ENCODE results near the gene GPC5. TPM values are rescaled to one million over a fixed set of nuclear protein-coding genes. Genes with fewer than 3 reads are reported as not detected.

The GPC5 gene
- total and polyA plus RNA-seq, 4 donors, result 0.51 to 22.4 (median 2.0) TPM

DNA sequence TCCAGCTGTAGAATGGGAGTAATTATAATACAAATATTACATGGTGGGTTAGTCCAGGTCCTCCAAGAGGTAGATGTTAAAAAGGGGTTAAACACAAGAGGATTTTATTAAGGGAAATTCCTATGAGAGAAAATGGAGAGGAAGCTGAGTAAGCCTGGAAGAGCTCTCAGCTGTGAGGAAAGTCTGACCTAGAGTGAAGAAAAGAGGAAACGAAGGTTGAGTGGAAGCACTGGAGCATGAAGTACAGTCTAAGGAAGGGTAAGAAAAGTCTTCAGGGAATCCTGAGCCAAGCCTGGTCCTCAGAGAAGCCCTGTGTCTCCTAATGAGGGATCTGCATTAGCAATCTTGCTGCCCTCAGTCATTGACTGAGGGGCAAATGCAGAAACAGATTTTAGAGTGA is 506.2 kb downstream of the GPC5 start:
- Histone ChIP-seq H3K27me3 (ENCODE audit: control insufficient read depth in 4 of 4, insufficient read depth in 4 of 4, low read length in 3 of 4) (no peaks in the 10 kb centered on the region), H3K4me1 (ENCODE audit: control insufficient read depth in 4 of 4, insufficient read depth in 4 of 4, low read length in 3 of 4) (no peaks in the 10 kb centered on the region), H3K4me3 (ENCODE audit: low read depth in 1 of 3, low read length in 3 of 3) (no peak overlapping the region), H3K9me3 (ENCODE audit: control insufficient read depth in 4 of 4, low read length in 3 of 4) (no peaks in the 10 kb centered on the region), H3K36me3 (ENCODE audit: control insufficient read depth in 4 of 4, insufficient read depth in 3 of 4, low read depth in 1 of 4, low read length in 3 of 4) (no peaks in the 10 kb centered on the region), H3K9ac (ENCODE audit: low read depth in 1 of 2, low read length in 2 of 2) (no peak overlapping the region), H3K27ac (ENCODE audit: low read depth in 1 of 2, low read length in 2 of 2) (no peak overlapping the region)
- TF ChIP-seq HNF4G (IDR thresholded peaks at IDR 0.05) (no peak), GABPA (IDR thresholded peaks at IDR 0.05 in 1 of 2, conservative IDR thresholded peaks at IDR 0.05 in 1 of 2) (no peak), JUND (IDR thresholded peaks at IDR 0.05) (no peak), RAD21 (IDR thresholded peaks at IDR 0.05) (no peak), YY1 (IDR thresholded peaks at IDR 0.05) (no peak), SP1 (IDR thresholded peaks at IDR 0.05) (no peak), FOXA1 (IDR thresholded peaks at IDR 0.05) (no peak), HNF4A (conservative IDR thresholded peaks at IDR 0.05) (no peak), FOXA2 (IDR thresholded peaks at IDR 0.05) (no peak), TAF1 (conservative IDR thresholded peaks at IDR 0.05) (no peak), EGR1 (IDR thresholded peaks at IDR 0.05; ENCODE audit: low read depth in 2 of 2) (no peak), CTCF (IDR thresholded peaks at IDR 0.05; ENCODE audit: low read depth, low read length, missing input control) (no peak)
- TF ChIP-seq, protein P1, sequence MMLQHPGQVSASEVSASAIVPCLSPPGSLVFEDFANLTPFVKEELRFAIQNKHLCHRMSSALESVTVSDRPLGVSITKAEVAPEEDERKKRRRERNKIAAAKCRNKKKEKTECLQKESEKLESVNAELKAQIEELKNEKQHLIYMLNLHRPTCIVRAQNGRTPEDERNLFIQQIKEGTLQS (IDR thresholded peaks at IDR 0.05), result no peak
- TF ChIP-seq, protein P2, sequence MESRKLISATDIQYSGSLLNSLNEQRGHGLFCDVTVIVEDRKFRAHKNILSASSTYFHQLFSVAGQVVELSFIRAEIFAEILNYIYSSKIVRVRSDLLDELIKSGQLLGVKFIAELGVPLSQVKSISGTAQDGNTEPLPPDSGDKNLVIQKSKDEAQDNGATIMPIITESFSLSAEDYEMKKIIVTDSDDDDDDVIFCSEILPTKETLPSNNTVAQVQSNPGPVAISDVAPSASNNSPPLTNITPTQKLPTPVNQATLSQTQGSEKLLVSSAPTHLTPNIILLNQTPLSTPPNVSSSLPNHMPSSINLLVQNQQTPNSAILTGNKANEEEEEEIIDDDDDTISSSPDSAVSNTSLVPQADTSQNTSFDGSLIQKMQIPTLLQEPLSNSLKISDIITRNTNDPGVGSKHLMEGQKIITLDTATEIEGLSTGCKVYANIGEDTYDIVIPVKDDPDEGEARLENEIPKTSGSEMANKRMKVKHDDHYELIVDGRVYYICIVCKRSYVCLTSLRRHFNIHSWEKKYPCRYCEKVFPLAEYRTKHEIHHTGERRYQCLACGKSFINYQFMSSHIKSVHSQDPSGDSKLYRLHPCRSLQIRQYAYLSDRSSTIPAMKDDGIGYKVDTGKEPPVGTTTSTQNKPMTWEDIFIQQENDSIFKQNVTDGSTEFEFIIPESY (IDR thresholded peaks at IDR 0.05), result no peak
- 71% methylated on average over 1 of the region's 1 CpG for WGBS
- no peak for DNase-seq (ENCODE audit: low spot score)

DNA sequence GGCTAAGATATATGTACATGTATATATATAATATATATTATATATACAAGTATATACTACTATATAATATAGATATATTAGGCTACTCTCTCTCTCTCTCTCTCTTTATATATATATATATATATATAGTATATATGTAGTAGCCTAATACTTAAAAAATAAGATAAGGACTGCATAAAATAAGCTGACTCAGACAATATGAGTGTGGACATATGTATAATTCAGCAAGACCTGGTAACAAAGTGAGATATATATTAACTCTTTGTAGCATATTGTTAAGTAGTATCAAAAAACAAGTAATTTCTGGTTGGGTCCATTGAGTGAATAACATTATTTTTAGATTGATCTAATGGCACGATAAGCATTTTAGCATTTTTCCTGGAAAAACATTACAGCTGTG is 509.0 kb downstream of the GPC5 start:
- no peak for DNase-seq (ENCODE audit: low spot score)
- H3K27ac ChIP-seq (ENCODE audit: low read depth in 1 of 2, low read length in 2 of 2), result no peak overlapping the region
- no peaks in the 10 kb centered on the region for H3K36me3 ChIP-seq (ENCODE audit: control insufficient read depth in 4 of 4, insufficient read depth in 3 of 4, low read depth in 1 of 4, low read length in 3 of 4)
- H3K4me3 ChIP-seq (ENCODE audit: low read depth in 1 of 3, low read length in 3 of 3), result no peak overlapping the region
- TF ChIP-seq RXRA (IDR thresholded peaks at IDR 0.05) (no peak), NR2F2 (IDR thresholded peaks at IDR 0.05) (no peak), GABPA (IDR thresholded peaks at IDR 0.05 in 1 of 2, conservative IDR thresholded peaks at IDR 0.05 in 1 of 2) (no peak), SP1 (IDR thresholded peaks at IDR 0.05) (no peak), MAX (IDR thresholded peaks at IDR 0.05) (no peak), JUND (IDR thresholded peaks at IDR 0.05) (no peak), HNF4A (conservative IDR thresholded peaks at IDR 0.05) (no peak), YY1 (IDR thresholded peaks at IDR 0.05) (no peak), FOXA2 (IDR thresholded peaks at IDR 0.05) (no peak), EGR1 (IDR thresholded peaks at IDR 0.05; ENCODE audit: low read depth in 2 of 2) (no peak), CTCF (IDR thresholded peaks at IDR 0.05; ENCODE audit: low read depth, low read length, missing input control) (no peak), FOXA1 (IDR thresholded peaks at IDR 0.05) (no peak), TAF1 (conservative IDR thresholded peaks at IDR 0.05) (no peak), HNF4G (IDR thresholded peaks at IDR 0.05) (no peak), RAD21 (IDR thresholded peaks at IDR 0.05) (no peak)
- TF ChIP-seq, protein P3, sequence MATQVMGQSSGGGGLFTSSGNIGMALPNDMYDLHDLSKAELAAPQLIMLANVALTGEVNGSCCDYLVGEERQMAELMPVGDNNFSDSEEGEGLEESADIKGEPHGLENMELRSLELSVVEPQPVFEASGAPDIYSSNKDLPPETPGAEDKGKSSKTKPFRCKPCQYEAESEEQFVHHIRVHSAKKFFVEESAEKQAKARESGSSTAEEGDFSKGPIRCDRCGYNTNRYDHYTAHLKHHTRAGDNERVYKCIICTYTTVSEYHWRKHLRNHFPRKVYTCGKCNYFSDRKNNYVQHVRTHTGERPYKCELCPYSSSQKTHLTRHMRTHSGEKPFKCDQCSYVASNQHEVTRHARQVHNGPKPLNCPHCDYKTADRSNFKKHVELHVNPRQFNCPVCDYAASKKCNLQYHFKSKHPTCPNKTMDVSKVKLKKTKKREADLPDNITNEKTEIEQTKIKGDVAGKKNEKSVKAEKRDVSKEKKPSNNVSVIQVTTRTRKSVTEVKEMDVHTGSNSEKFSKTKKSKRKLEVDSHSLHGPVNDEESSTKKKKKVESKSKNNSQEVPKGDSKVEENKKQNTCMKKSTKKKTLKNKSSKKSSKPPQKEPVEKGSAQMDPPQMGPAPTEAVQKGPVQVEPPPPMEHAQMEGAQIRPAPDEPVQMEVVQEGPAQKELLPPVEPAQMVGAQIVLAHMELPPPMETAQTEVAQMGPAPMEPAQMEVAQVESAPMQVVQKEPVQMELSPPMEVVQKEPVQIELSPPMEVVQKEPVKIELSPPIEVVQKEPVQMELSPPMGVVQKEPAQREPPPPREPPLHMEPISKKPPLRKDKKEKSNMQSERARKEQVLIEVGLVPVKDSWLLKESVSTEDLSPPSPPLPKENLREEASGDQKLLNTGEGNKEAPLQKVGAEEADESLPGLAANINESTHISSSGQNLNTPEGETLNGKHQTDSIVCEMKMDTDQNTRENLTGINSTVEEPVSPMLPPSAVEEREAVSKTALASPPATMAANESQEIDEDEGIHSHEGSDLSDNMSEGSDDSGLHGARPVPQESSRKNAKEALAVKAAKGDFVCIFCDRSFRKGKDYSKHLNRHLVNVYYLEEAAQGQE (IDR thresholded peaks at IDR 0.05), result no peak
- TF ChIP-seq, protein P1 (IDR thresholded peaks at IDR 0.05), result no peak
- TF ChIP-seq, protein P2 (IDR thresholded peaks at IDR 0.05), result no peak
- H3K4me1 ChIP-seq (ENCODE audit: control insufficient read depth in 4 of 4, insufficient read depth in 4 of 4, low read length in 3 of 4), result no peaks in the 10 kb centered on the region
- H3K9me3 ChIP-seq (ENCODE audit: control insufficient read depth in 4 of 4, low read length in 3 of 4), result no peaks in the 10 kb centered on the region
- H3K9ac ChIP-seq (ENCODE audit: low read depth in 1 of 2, low read length in 2 of 2), result no peak overlapping the region
- WGBS, result 92% methylated on average over 1 of the region's 1 CpG
- no peaks in the 10 kb centered on the region for H3K27me3 ChIP-seq (ENCODE audit: control insufficient read depth in 4 of 4, insufficient read depth in 4 of 4, low read length in 3 of 4)
